Cortex of kidney (tissue), 1 donor: ENCODE measurements around the gene NDUFV2.
"Not testable (repeated sequence)": the region's sequence is repeated elsewhere in the genome, so short reads cannot be mapped to it uniquely, and the experiment has no call there.

Source experiments
- DNase-seq: peaks from one replicate; lab custom pipeline; 2025; lab: John Stamatoyannopoulos, UW

Gene NDUFV2

DNA sequence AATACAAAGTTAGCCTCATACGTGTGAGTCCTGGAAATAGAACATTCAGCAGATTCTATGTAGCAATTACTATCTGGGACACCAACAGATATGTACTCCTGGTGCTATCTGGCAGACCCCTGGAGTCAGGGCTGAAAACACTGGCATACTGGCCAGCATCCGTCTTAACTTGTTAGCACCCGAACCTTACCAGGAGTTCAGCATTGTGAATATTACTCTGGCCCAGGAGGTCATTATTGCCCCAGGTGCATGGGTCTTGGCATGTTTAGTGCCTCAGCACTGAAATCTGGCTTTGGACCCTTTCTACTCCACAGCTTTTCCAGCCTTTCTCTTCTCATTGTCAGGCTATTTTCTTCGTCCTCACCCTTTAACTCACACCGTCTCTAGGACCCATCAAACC, 11.9 kb upstream of the NDUFV2 start:
- DNase-seq, result no peak

DNA sequence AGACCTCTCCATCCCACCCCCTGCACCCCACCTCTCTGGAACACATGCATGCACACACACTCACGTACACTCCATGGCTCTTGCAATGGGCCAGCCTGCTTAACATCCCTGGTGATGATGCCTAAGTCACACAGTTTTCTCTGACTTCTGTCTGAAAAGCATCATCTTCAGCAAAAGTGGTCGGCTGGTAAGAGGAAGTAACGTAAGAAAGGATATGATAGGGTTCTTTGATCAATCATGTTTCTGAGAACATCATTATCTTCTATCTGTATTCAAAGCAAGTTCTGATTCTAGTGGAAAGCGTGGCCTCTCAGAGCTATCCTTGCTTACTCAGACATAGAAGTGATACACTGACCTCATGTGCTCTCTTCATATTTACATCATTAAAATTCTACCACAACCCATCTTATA, 11.4 kb upstream of the NDUFV2 start:
- no peak for DNase-seq

DNA sequence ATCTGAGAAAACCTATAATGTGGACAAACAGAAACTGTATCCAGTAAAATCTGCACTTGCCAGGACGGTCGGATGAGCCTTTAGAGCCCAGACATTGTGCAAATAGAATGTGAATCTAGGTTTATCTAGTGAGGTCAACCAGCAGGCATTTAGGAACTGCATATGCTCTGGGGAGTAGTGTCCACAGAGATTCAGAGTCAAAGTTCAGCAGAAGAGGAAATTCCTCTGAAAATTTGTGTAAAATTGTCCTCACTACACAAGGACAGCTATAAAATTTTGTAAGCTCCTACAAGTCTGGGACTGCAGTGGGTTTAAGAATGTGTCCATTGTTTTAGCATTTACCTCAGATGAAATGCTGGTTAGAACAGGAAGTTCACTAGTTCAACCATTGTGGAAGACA, 9.8 kb upstream of the NDUFV2 start:
- no peak for DNase-seq

DNA sequence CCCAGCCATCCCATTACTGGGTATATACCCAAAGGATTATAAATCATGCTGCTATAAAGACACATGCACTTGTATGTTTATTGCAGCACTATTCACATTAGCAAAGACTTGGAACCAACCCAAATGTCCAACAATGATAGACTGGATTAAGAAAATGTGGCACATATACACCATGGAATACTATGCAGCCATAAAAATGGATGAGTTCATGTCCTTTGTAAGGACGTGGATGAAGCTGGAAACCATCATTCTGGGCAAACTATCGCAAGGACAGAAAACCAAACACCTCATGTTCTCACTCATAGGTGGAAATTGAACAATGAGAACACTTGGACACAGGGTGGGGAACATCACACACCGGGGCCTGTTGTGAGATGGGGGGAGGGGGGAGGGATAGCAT, 9.4 kb upstream of the NDUFV2 start:
- DNase-seq, result not testable (repeated sequence)

DNA sequence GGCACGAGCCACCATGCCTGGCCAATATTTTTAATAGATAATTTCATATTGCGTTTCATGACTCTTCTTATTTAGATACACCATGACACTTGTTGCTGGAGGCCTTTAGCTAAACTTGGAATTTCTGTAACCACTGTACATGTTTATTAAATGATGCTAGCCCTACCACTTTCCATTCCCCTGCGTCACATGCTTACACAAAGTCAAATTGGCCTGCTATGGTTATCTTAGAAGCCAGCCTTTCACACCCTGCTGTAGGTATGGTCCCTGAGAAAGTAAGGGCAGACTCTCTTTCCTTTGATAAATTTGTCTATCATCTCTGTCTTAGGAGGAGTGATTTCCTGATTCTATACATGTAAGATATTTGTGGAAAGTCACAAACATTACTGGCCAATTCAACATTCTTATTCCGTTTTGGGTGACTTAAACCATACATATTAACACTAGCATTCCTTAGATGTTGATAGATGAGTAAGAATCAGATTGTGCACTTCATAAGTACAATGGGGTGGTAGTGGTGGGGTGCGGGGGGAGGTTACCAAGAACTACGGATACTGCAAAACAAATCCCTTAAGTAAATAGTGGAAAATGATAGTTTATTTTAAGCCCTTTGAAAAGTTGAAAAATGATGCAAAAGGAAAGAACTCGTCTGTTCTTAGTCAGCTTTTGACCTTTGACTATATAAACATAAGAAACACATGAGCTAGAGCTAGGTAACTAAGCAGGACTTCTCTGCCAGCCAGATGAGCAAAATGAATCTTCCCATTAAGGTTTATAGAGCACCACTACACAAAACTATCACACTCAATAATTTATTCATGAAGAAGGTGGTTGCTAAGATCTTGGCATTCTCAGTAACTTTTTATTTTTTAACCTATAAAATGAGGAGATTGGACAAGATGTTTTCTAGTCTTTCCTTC, 7.9 kb upstream of the NDUFV2 start:
- DNase-seq, result no peak

- DNase-seq, result no peak
These were observed 7.0 kb upstream of the NDUFV2 start for GRCh38 chr18:9095297-9096006.

- no peak for DNase-seq
These were observed 6.5 kb upstream of the NDUFV2 start for GRCh38 chr18:9096007-9096371.

- DNase-seq, result no peak
These were observed 5.8 kb upstream of the NDUFV2 start for GRCh38 chr18:9096685-9097084.

DNA sequence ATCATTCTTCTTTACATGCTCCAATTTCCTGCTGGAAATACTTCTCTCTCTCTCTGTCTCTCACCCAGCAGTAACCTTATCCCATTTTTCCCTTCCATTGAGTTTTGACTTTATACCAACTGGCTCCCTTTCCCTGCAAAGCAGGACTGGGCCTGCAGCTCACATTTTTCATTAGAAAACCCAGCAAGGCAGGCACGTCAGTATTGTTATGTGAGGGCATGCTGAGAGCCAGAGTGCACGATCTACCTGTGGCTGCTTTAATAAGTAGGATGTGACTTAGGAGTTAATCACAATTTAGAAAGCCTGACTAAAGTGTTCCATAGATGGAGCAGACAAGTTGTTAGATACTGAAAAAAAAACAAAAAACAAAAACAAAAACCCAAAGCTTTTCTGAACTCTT, 5.2 kb upstream of the NDUFV2 start:
- no peak for DNase-seq

DNA sequence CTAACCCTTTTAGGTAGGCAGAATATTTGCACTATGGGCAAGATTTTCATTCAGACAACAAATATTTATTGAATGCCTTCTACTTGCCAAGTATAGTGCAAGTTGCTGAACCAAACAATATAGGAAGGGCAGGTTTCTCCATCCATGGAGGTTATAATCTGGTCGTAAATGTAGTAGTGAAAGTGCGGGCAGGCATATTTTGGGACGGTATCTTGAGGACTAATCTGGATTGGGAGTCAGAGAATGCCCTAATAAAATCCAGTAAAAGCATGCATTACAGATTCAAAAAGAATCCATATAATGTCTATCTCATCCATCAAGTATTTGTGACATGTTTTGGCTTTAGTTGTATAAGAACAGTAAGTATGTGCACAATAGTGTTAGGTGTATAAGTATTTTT, 1.7 kb upstream of the NDUFV2 start:
- DNase-seq, result no peak

GRCh38 chr18:9101730-9102507, 580 bp upstream of the NDUFV2 start:
- no peak for DNase-seq

DNA sequence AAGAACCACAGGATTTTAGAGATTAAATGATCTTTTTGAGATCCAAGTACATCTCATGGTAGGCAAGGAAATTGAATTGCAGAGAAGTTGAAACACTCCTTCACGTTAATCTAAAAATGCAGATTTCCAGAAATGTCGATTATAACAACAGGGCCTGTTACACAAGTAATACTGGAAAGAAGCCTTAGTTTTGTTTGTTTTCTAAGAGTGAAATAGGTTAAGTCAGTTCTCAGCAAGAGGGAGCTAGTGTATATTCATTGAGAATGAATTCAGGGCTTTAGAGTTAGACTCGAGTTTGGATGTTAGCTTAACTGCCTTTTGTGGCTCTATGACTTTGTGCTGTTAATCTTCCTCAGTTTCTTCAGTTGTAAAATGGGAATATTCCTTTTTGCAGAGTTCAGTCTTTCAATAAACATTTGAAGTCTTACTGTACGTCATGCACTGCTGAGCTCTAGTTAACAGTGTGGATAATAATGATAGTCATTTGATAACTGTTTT, 926 bp downstream of the NDUFV2 start:
- no peak for DNase-seq

GRCh38 chr18:9104244-9104901, 1.9 kb downstream of the NDUFV2 start:
- no peak for DNase-seq

DNA sequence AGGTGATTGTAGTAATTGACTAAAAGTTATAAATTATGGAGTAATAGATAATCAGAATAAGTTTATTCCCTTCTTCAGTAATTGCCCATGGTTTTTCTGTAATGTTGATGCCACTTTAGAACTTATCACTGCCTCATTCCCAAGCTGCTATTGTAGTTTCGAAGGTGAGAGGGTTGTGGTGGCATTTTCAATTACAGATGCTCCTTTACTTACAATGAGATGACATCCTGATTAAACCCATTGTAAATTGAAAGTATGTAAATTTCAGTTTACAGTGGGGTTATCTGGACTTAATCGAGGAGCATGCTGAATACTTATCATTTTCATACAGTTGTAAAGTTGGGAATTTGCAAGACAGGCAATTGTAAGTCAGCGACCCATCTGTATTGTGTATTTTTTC, 2.9 kb downstream of the NDUFV2 start:
- DNase-seq, result no peak

GRCh38 chr18:9106094-9106493, 3.6 kb downstream of the NDUFV2 start:
- no peak for DNase-seq

- no peak for DNase-seq
These were observed 4.5 kb downstream of the NDUFV2 start for GRCh38 chr18:9106800-9107584.

DNA sequence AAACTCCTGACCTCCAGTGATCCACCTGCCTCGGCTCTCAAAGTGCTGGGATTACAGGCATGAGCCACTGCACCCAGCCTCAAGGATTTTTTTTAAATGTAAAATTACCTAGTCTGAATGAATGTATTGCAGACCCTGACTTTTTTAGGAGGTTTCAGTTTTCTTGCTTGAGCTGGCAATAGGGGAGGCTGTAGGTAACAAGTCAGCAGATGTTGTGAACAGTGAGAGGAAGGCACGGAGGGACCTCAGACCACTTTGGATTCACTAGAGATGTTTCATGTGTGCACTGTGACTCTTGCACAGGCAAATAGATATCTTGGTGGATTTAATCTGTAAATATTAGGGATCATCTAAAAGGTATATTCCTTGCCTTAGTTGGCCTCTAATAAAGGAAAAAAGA, 6.4 kb downstream of the NDUFV2 start:
- no peak for DNase-seq

- no peak for DNase-seq
These were observed 7.0 kb downstream of the NDUFV2 start for GRCh38 chr18:9109523-9109922.

DNA sequence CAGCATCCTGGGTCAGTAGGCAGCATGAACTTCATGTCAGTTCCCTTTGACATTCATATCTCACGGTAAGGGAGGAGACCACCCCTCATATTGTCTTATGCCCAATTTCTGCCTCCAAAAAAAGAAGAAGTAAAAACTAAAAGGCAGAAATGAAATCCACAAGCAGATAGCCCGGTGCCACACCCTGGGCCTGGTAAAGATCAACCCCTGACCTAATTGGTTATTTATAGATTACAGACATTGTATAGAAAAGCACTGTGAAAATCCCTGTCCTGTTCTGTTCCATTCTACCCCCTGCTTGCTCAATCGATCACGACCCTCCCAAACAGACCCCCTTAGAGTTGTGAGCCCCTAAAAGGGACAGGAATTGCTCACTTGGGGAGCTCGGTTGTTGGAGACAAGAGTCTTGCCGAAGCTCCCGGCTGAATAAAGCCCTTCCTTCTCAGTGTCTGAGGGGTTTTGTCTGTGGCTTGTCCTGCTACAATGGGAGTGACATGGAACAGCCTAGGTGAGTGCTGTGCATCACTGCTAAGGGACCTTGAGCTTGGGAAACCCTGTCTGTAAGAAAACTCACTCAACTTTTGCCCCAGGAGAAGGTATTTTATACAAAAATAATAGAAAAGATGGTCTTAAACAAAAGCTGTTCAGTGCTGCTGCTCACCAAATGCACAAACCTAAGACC, 11.1 kb downstream of the NDUFV2 start:
- no peak for DNase-seq

- DNase-seq, result no peak
These were observed 13.5 kb downstream of the NDUFV2 start for GRCh38 chr18:9115984-9116383.
